Left lobe of liver (tissue), 2 donors: Measurements from ENCODE around the gene INTS11. TPM values are rescaled to one million over a fixed set of nuclear protein-coding genes. Genes with fewer than 3 reads are reported as not detected.
A peak's percentile ranks its signal among the peaks of the same experiment; 100 is the strongest.

Experiments
- ATAC-seq: fragments of 200-7000 bp; cut with Tn5 transposase; one replicate; pipeline ENCODE4 v1.9.1; 2020; ENCODE audit warnings: mild to moderate bottlenecking, moderate library complexity
- DNase-seq: peaks from one replicate; pipeline ENCODE4 v3.0.0-alpha.2; 2020; ENCODE audit warnings: low spot score
- total RNA-seq: library from RNA; stranded (reverse); gene quantifications from one replicate; pipeline ENCODE4 v1.2.1, GENCODE V29; 2021
- donor health status: DM: no; HTN: no; CAD: no; lungs with moderate emphysema.
- donor health status: DM: no; HTN: yes; CAD: no.

Gene INTS11
- total RNA-seq, 1 donor from 2014 or later: 42.4 TPM

- DNase-seq (peak; percentile 50), ATAC-seq (no peak)
Measured at GRCh38 chr1:1345384-1345783, 20.9 kb upstream of the INTS11 start.

GRCh38 chr1:1344655-1345361, 20.3 kb upstream of the INTS11 start:
- peak; percentile 6 for ATAC-seq
- DNase-seq: peak; percentile 60

- DNase-seq (peak; percentile 89), ATAC-seq (peak; percentile 64)
Measured at GRCh38 chr1:1343811-1344421, 19.5 kb upstream of the INTS11 start.

GRCh38 chr1:1342584-1343115, 18.2 kb upstream of the INTS11 start:
- ATAC-seq: no peak
- DNase-seq: no peak

GRCh38 chr1:1342061-1342562, 17.7 kb upstream of the INTS11 start:
- ATAC-seq (no peak), DNase-seq (no peak)

- no peak for ATAC-seq
- DNase-seq: no peak
Measured at GRCh38 chr1:1341549-1342021, 17.1 kb upstream of the INTS11 start.

- ATAC-seq (no peak), DNase-seq (no peak)
Measured at GRCh38 chr1:1340791-1341548, 16.5 kb upstream of the INTS11 start.

- DNase-seq: no peak
Measured at GRCh38 chr1:1340185-1340584, 15.7 kb upstream of the INTS11 start.

GRCh38 chr1:1338278-1338677, 13.8 kb upstream of the INTS11 start:
- DNase-seq: no peak
- ATAC-seq: no peak

More at GRCh38 chr1:1340185-1340584, 15.7 kb upstream of the INTS11 start:
- no peak for ATAC-seq

- DNase-seq: no peak
- peak; percentile 16 for ATAC-seq
Measured at GRCh38 chr1:1337793-1338147, 13.3 kb upstream of the INTS11 start.

GRCh38 chr1:1336931-1337792, 12.7 kb upstream of the INTS11 start:
- no peak for DNase-seq
- ATAC-seq: no peak

GRCh38 chr1:1336446-1336845, 12.0 kb upstream of the INTS11 start:
- DNase-seq: no peak

GRCh38 chr1:1335792-1336248, 11.4 kb upstream of the INTS11 start:
- DNase-seq (no peak), ATAC-seq (no peak)

More at GRCh38 chr1:1336446-1336845, 12.0 kb upstream of the INTS11 start:
- no peak for ATAC-seq

GRCh38 chr1:1335283-1335682, 10.8 kb upstream of the INTS11 start:
- DNase-seq (no peak), ATAC-seq (no peak)

- ATAC-seq (no peak), DNase-seq (no peak)
Measured at GRCh38 chr1:1334835-1335234, 10.4 kb upstream of the INTS11 start.

- ATAC-seq (peak; percentile 45), DNase-seq (no peak)
Measured at GRCh38 chr1:1333551-1334241, 9.2 kb upstream of the INTS11 start.

- ATAC-seq (peak; percentile 60), DNase-seq (peak; percentile 83)
Measured at GRCh38 chr1:1332774-1333480, 8.5 kb upstream of the INTS11 start.

GRCh38 chr1:1332031-1332755, 7.7 kb upstream of the INTS11 start:
- ATAC-seq: peak; percentile 39
- DNase-seq: no peak
